Endodermal cell (in vitro differentiated cells): Measurements from ENCODE around the gene EXOG. TPM values are rescaled to one million over a fixed set of nuclear protein-coding genes. Genes with fewer than 3 reads are reported as not detected.

Source experiments
- DNase-seq: peaks from one replicate; pipeline ENCODE4 v3.0.0-alpha.2; 2017
- H3K27ac ChIP-seq: 2 replicates; pipeline ENCODE4 v1.5.1; 2013; ENCODE audit warnings: mild to moderate bottlenecking, low read depth, low read length, moderate library complexity
- H3K27me3 ChIP-seq: 2 replicates; pipeline ENCODE4 v1.6.1; 2013; ENCODE audit warnings: mild to moderate bottlenecking, low read length, moderate library complexity; ENCODE audit not compliant: insufficient read depth, control insufficient read depth, poor library complexity, severe bottlenecking
- H3K36me3 ChIP-seq: 2 replicates; pipeline ENCODE4 v1.7.0; 2013; ENCODE audit warnings: mild to moderate bottlenecking, low read length, moderate library complexity; ENCODE audit not compliant: control insufficient read depth, insufficient read depth
- H3K4me1 ChIP-seq: one replicate; pipeline ENCODE4 v1.7.0; 2013; ENCODE audit warnings: low read length; ENCODE audit not compliant: control insufficient read depth, insufficient read depth
- H3K4me3 ChIP-seq: 2 replicates; pipeline ENCODE4 v1.5.1; 2013; ENCODE audit warnings: mild to moderate bottlenecking, low read length, moderate library complexity
- H3K9ac ChIP-seq: 2 replicates; pipeline ENCODE4 v1.6.1; 2013; ENCODE audit warnings: mild to moderate bottlenecking, low read length, moderate library complexity; ENCODE audit not compliant: poor library complexity, severe bottlenecking; ENCODE audit errors: extremely low read depth
- H3K9me3 ChIP-seq: 2 replicates; pipeline ENCODE4 v1.6.1; 2013; ENCODE audit warnings: mild to moderate bottlenecking, low read length, moderate library complexity; ENCODE audit not compliant: control insufficient read depth
- H3K27ac Mint-ChIP-seq: 2 replicates; pipeline ENCODE4 v1.8.0; 2020; ENCODE audit warnings: mixed read lengths
- H3K27me3 Mint-ChIP-seq: 2 replicates; pipeline ENCODE4 v1.8.0; 2021; ENCODE audit warnings: mild to moderate bottlenecking, mixed read lengths; ENCODE audit not compliant: insufficient read depth
- H3K36me3 Mint-ChIP-seq: 2 replicates; pipeline ENCODE4 v1.8.0; 2020; ENCODE audit warnings: low read depth, mixed read lengths
- H3K4me1 Mint-ChIP-seq: 2 replicates; pipeline ENCODE4 v1.8.0; 2020; ENCODE audit warnings: mixed read lengths
- H3K4me3 Mint-ChIP-seq: 2 replicates; pipeline ENCODE4 v1.8.0; 2020; ENCODE audit warnings: mild to moderate bottlenecking, moderate library complexity, mixed read lengths
- H3K9me3 Mint-ChIP-seq: 2 replicates; pipeline ENCODE4 v1.8.0; 2020; ENCODE audit warnings: mild to moderate bottlenecking, mixed read lengths
- CTCF ChIP-seq: fragments of 200-600 bp; sonication (generic); conservative IDR thresholded peaks from 2 replicates; pipeline ENCODE4 v1.5.0; 2021; ENCODE audit warnings: antibody characterized with exemption, mild to moderate bottlenecking
- WGBS, 2 experiments: methylation state at CpG; one replicate each; pipeline versions ENCODE4 v1.1.5 to v1.1.7; 2013; ENCODE audit warnings: missing lambda C conversion rate in 2 of 2, mixed read lengths in 1 of 2; ENCODE audit not compliant: insufficient coverage in 1 of 2, insufficient read length in 1 of 2; 5-methylcytosine and 5-hydroxymethylcytosine counted together
- total RNA-seq, 2 donors: library from RNA; stranded (reverse); fragmentation: NEBNext Ultra II Directional in 1 of 2; extraction: Animal tissue kit (Norgen Biotek cat#: 25700) in 1 of 2; gene quantifications; 2 replicates in 1 of 2; 3 replicates in 1 of 2; pipeline ENCODE4 v1.2.1, GENCODE V29; 2021

Gene EXOG
- total RNA-seq, 2 donors from 2014 or later: 11.9 to 13.8 TPM

- no peak overlapping the region for H3K9ac ChIP-seq
- Mint-ChIP-seq H3K36me3 (peaks cover 79% of the 10 kb centered on the region), H3K4me3 (no peak overlapping the region), H3K4me1 (no peaks in the 10 kb centered on the region), H3K27me3 (no peaks in the 10 kb centered on the region), H3K9me3 (no peaks in the 10 kb centered on the region), H3K27ac (no peak overlapping the region)
- H3K9me3 ChIP-seq: no peaks in the 10 kb centered on the region
- no peak for DNase-seq
- no peaks in the 10 kb centered on the region for H3K27me3 ChIP-seq
- no peak overlapping the region for H3K4me3 ChIP-seq
- WGBS, 2 experiments: 91% methylated on average over 10 of the region's 10 CpGs
- TF ChIP-seq CTCF: no peak
- peaks cover 72% of the 10 kb centered on the region for H3K36me3 ChIP-seq
- H3K4me1 ChIP-seq: no peaks in the 10 kb centered on the region
- no peak overlapping the region for H3K27ac ChIP-seq
These were observed 13.2 kb upstream of the EXOG start for GRCh38 chr3:38482951-38483350.

- H3K36me3 Mint-ChIP-seq: peaks cover 61% of the 10 kb centered on the region
- H3K9ac ChIP-seq: no peak overlapping the region
- no peak for TF ChIP-seq CTCF
These were observed 8.8 kb upstream of the EXOG start for GRCh38 chr3:38487323-38487722.

DNA sequence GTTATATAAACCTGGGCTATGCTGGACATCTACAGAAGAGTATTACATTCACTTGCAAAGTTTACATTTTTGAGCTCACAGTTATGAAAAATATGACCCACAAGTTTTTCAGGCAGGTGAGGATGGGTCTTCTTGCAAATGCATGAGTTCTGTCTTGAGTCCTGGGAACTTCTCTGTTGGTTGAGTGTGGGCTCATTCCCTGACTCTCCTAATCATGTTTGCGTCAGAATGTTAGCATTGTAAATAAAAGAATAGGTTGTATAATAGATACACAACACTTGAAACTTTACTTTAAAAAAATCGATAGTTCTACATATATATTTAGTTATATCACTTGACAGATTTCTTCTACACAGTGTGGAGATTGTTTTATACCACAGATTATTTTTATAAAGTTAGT is 7.2 kb upstream of the EXOG start:
- no peaks in the 10 kb centered on the region for H3K4me1 ChIP-seq
- no peaks in the 10 kb centered on the region for H3K27me3 ChIP-seq
- H3K9ac ChIP-seq: no peak overlapping the region
- no peaks in the 10 kb centered on the region for H3K9me3 ChIP-seq
- H3K27ac ChIP-seq: no peak overlapping the region
- H3K4me3 ChIP-seq: no peak overlapping the region
- Mint-ChIP-seq H3K36me3 (peaks cover 47% of the 10 kb centered on the region), H3K4me1 (no peaks in the 10 kb centered on the region), H3K4me3 (no peak overlapping the region), H3K27ac (no peak overlapping the region), H3K9me3 (no peaks in the 10 kb centered on the region), H3K27me3 (no peaks in the 10 kb centered on the region)
- DNase-seq: no peak
- TF ChIP-seq CTCF: no peak
- 100% methylated on average over 1 of the region's 2 CpGs; no CpG with 5 or more reads in 1 of the 2 experiments for WGBS, 2 experiments
- H3K36me3 ChIP-seq: peaks cover 35% of the 10 kb centered on the region

More at GRCh38 chr3:38487323-38487722, 8.8 kb upstream of the EXOG start:
- Histone ChIP-seq H3K4me1 (no peaks in the 10 kb centered on the region), H3K9me3 (no peaks in the 10 kb centered on the region), H3K27ac (no peak overlapping the region), H3K4me3 (no peak overlapping the region), H3K36me3 (peaks cover 50% of the 10 kb centered on the region), H3K27me3 (no peaks in the 10 kb centered on the region)
- no peaks in the 10 kb centered on the region for H3K9me3 Mint-ChIP-seq
- H3K27me3 Mint-ChIP-seq: no peaks in the 10 kb centered on the region
- H3K27ac Mint-ChIP-seq: no peak overlapping the region
- no peaks in the 10 kb centered on the region for H3K4me1 Mint-ChIP-seq
- WGBS, 2 experiments: 95% methylated on average over 3 of the region's 3 CpGs; no CpG with 5 or more reads in 1 of the 2 experiments
- no peak for DNase-seq
- no peak overlapping the region for H3K4me3 Mint-ChIP-seq
